GM12878 (cell line): ENCODE results near the gene SLC19A1. TPM values are rescaled to one million over a fixed set of nuclear protein-coding genes. Genes with fewer than 3 reads are reported as not detected.

ENCODE experiments used
- ATAC-seq: fragments of 200-7000 bp; cut with Tn5 transposase; 3 replicates; pipeline ENCODE4 v1.9.1; 2020; ENCODE audit warnings: mild to moderate bottlenecking, moderate library complexity
- BruUV-seq: library from RNA; stranded (reverse); fragments of 400-500 nt; replicated peaks from 2 replicates; lab custom pipeline; 2021; lab: Mats Ljungman, UMichigan
- CTCF ChIA-PET: fragments of 300-600 bp; sonication (Branson Sonifier 250); formaldehyde crosslinking; extraction: SDS; loops from one replicate; lab custom pipeline; 2021; ENCODE audit warnings: inconsistent platforms; lab: Yijun Ruan, JAX
- POLR2A ChIA-PET: fragments of 350-600 bp; formaldehyde crosslinking; extraction: SDS; loops from one replicate; lab custom pipeline; 2021; ENCODE audit warnings: inconsistent platforms; lab: Charles Lee
- RAD21 ChIA-PET: fragments of 300-600 bp; sonication (Branson Sonifier 250); formaldehyde crosslinking; loops from one replicate; lab custom pipeline; 2023; ENCODE audit warnings: antibody characterized with exemption; ENCODE audit not compliant: unreplicated experiment; lab: Charles Lee
- SMC1A ChIA-PET: fragments of 300-600 bp; sonication (Branson Sonifier 250); formaldehyde crosslinking; loops from one replicate; lab custom pipeline; 2023; ENCODE audit not compliant: unreplicated experiment, uncharacterized antibody; lab: Charles Lee
- DNase-seq: peaks from one replicate; pipeline ENCODE4 v3.0.0-alpha.2; 2011; ENCODE audit warnings: low read depth, low spot score
- FAIRE-seq: peaks from 3 replicates; lab custom pipeline; 2011; peaks lifted over from hg19 to GRCh38; lab: Jason Lieb, UNC
- H2AFZ ChIP-seq: 2 replicates; pipeline ENCODE4 v1.6.0; 2011; ENCODE audit warnings: low read depth, low read length, control low read depth; ENCODE audit not compliant: control insufficient read depth
- H3K27ac ChIP-seq: 2 replicates; pipeline ENCODE4 v1.5.1; 2011; ENCODE audit warnings: control low read depth; ENCODE audit not compliant: control insufficient read depth, insufficient read depth
- H3K27me3 ChIP-seq, 2 experiments: replicated peaks in 1 of 2; 2 replicates each; pipeline versions ENCODE4 v1.6.0 to v1.6.1; 2011; ENCODE audit warnings: low read length in 1 of 2; ENCODE audit not compliant: control insufficient read depth in 2 of 2, insufficient read depth in 2 of 2
- H3K36me3 ChIP-seq, 2 experiments: 2 replicates each; pipeline ENCODE4 v1.5.1; 2011; ENCODE audit warnings: low read length in 1 of 2; ENCODE audit not compliant: control insufficient read depth in 2 of 2, insufficient read depth in 2 of 2
- H3K4me1 ChIP-seq: 2 replicates; pipeline ENCODE4 v1.6.1; 2011; ENCODE audit warnings: mild to moderate bottlenecking, low read length, moderate library complexity, mixed read lengths; ENCODE audit not compliant: control insufficient read depth, insufficient read depth
- H3K4me2 ChIP-seq: 2 replicates; pipeline ENCODE4 v1.6.0; 2011; ENCODE audit warnings: control low read depth; ENCODE audit not compliant: control insufficient read depth, insufficient read depth
- H3K4me3 ChIP-seq: fragments of 200-600 bp; sonication (generic); 2 replicates; pipeline ENCODE4 v1.5.1; 2016
- H3K79me2 ChIP-seq: 2 replicates; pipeline ENCODE4 v1.6.0; 2011; ENCODE audit warnings: low read length; ENCODE audit not compliant: control insufficient read depth, insufficient read depth
- H3K9ac ChIP-seq: 2 replicates; pipeline ENCODE4 v1.8.0; 2011; ENCODE audit warnings: low read length, control low read depth, mixed read lengths; ENCODE audit not compliant: control insufficient read depth, insufficient read depth
- H3K9me3 ChIP-seq: replicated peaks from 3 replicates; pipeline ENCODE4 v1.5.1; 2011; ENCODE audit warnings: mild to moderate bottlenecking, low read length; ENCODE audit not compliant: control insufficient read depth, insufficient read depth
- H4K20me1 ChIP-seq: 2 replicates; pipeline ENCODE4 v1.6.0; 2011; ENCODE audit not compliant: control insufficient read depth, insufficient read depth
- BCL3 ChIP-seq: IDR thresholded peaks from 2 replicates; pipeline ENCODE4 v1.6.1; 2011; ENCODE audit warnings: borderline replicate concordance, low read depth, mild to moderate bottlenecking, moderate library complexity, low read length; ENCODE audit not compliant: insufficient read depth, poor library complexity, severe bottlenecking
- BMI1 ChIP-seq: fragments of 450-650 bp; IDR thresholded peaks from 2 replicates; pipeline ENCODE4 v1.6.1; 2016; ENCODE audit warnings: mild to moderate bottlenecking, moderate library complexity, borderline replicate concordance
- CHD2 ChIP-seq: IDR thresholded peaks from 2 replicates; pipeline ENCODE4 v1.6.1; 2011; ENCODE audit warnings: low read depth, low read length, improper control_type of control experiment, borderline replicate concordance
- RB1 ChIP-seq: fragments of 450-650 bp; formaldehyde crosslinking; IDR thresholded peaks from 2 replicates; pipeline ENCODE4 v1.6.1; 2017; ENCODE audit warnings: mild to moderate bottlenecking, borderline replicate concordance
- REST ChIP-seq: IDR thresholded peaks from 2 replicates; pipeline ENCODE4 v1.6.1; 2012; ENCODE audit warnings: mild to moderate bottlenecking, low read depth, low read length
- SMC3 ChIP-seq: IDR thresholded peaks from 2 replicates; pipeline ENCODE4 v1.6.1; 2011; ENCODE audit warnings: low read length, improper control_type of control experiment, borderline replicate concordance
- SPI1 ChIP-seq: IDR thresholded peaks from 2 replicates; pipeline ENCODE4 v1.6.1; 2011; ENCODE audit warnings: low read depth, mild to moderate bottlenecking, low read length, moderate library complexity, borderline replicate concordance; ENCODE audit not compliant: insufficient read depth
- STAT1 ChIP-seq: fragments of 450-650 bp; conservative IDR thresholded peaks from 2 replicates; pipeline ENCODE4 v1.6.1; 2014; ENCODE audit warnings: antibody characterized with exemption, mild to moderate bottlenecking
- TARDBP ChIP-seq: IDR thresholded peaks from 2 replicates; pipeline ENCODE4 v1.6.1; 2016; ENCODE audit warnings: borderline replicate concordance
- ZNF24 ChIP-seq: fragments of 450-650 bp; IDR thresholded peaks from 2 replicates; pipeline ENCODE4 v1.6.1; 2017; ENCODE audit warnings: antibody characterized with exemption, mild to moderate bottlenecking
- WGBS: methylation state at CpG from one replicate; pipeline ENCODE4 v1.1.6; 2016; ENCODE audit warnings: low lambda C conversion rate; ENCODE audit not compliant: insufficient replicate concordance, insufficient coverage; ENCODE audit errors: missing lambda C conversion rate; 5-methylcytosine and 5-hydroxymethylcytosine counted together
- in situ Hi-C: fragments of 300-500 bp; cut with MboI; formaldehyde crosslinking; loops from 9 replicates; pipeline ENCODE4 v1.14.3; 2018; ENCODE audit warnings: mixed read lengths
- intact Hi-C: fragments of 100-400 bp; cut with micrococcal nuclease; formaldehyde crosslinking; loops from one replicate; pipeline ENCODE4 v1.14.2; 2022; ENCODE audit not compliant: unreplicated experiment
- polyA plus RNA-seq, 11 experiments: library from polyadenylated mRNA; depleted of rRNA in 4 of 11; unstranded in 6 of 11; stranded (reverse) in 5 of 11; fragments of >200 nt; fragmentation: Nextera tagmentation in 4 of 11; fragmentation: Illumina TruSeq in 1 of 11; extraction: Ambion mirVana in 4 of 11; extraction: Trizol in 1 of 11; gene quantifications; 1 replicate in 1 of 11; 2 replicates in 10 of 11; pipeline versions ENCODE4 v1.2.1 to v1.2.3, GENCODE V29; 2011 to 2016; ENCODE audit warnings: inconsistent platforms in 2 of 11, missing spikeins in 2 of 11, low read depth in 1 of 11
- total RNA-seq, 4 experiments: library from RNA; depleted of rRNA in 3 of 4; stranded (reverse); fragments of >200 nt in 3 of 4; fragmentation: Illumina TruSeq in 1 of 4; extraction: Trizol in 1 of 4; gene quantifications; 2 replicates each; pipeline versions ENCODE4 v1.2.1 to v1.2.3, GENCODE V29; 2013 to 2021
- TF ChIP-seq, protein P1 (sequence below): IDR thresholded peaks from 2 replicates; pipeline ENCODE4 v1.6.1; 2011; ENCODE audit warnings: mild to moderate bottlenecking, low read depth, low read length, moderate library complexity; ENCODE audit not compliant: insufficient replicate concordance
- TF ChIP-seq, protein P2 (sequence below): fragments of 450-650 bp; IDR thresholded peaks from 2 replicates; pipeline ENCODE4 v1.6.1; 2017; ENCODE audit warnings: mild to moderate bottlenecking, low read depth, inconsistent platforms; ENCODE audit not compliant: poor library complexity, severe bottlenecking

Gene SLC19A1
- total and polyA plus RNA-seq, 10 of the 15 experiments (the other 5 are each of a cell fraction or from before 2014, with no cell fraction given): 0.42 to 49.7 (median 12.2) TPM

DNA sequence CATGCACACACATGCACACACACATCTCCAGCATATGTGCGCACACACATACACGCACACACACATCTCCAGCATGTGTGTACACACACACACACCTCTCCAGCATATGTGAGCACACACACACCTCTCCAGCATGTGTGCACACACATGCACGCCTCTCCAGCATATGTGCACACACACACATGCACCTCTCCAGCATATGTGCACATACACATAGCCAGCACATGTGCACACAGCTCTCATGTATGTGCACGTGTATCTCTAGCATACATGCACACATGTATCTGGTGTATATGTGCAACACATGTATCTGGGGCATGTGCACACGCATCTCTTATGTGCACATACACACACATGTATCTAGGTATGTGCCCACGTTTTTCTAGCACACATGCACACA lies 57.9 kb downstream of the SLC19A1 start (continued):
- TF ChIP-seq RB1 (no peak), TARDBP (no peak), ZNF24 (no peak)
- TF ChIP-seq, all 136 proteins: peak for 0

- intact Hi-C loops: no loop called here
- Histone ChIP-seq H3K4me2 (0 out of 2 replicates have a peak overlapping the region, but pooled peaks have one; percentile 25), H4K20me1 (no peaks in the 10 kb centered on the region)
- DNase-seq: no peak
- CTCF ChIA-PET: no interaction called here
- no peak for FAIRE-seq
- TF ChIP-seq SPI1 (peak; percentile 74; the same call in 1 of the 2 replicates), BMI1 (no peak), SMC3 (no peak), REST (no peak), STAT1 (no peak), CHD2 (no peak), BCL3 (no peak)
- TF ChIP-seq, protein P1, sequence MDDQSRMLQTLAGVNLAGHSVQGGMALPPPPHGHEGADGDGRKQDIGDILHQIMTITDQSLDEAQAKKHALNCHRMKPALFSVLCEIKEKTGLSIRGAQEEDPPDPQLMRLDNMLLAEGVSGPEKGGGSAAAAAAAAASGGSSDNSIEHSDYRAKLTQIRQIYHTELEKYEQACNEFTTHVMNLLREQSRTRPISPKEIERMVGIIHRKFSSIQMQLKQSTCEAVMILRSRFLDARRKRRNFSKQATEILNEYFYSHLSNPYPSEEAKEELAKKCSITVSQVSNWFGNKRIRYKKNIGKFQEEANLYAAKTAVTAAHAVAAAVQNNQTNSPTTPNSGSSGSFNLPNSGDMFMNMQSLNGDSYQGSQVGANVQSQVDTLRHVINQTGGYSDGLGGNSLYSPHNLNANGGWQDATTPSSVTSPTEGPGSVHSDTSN: no peak
- TF ChIP-seq, protein P2, sequence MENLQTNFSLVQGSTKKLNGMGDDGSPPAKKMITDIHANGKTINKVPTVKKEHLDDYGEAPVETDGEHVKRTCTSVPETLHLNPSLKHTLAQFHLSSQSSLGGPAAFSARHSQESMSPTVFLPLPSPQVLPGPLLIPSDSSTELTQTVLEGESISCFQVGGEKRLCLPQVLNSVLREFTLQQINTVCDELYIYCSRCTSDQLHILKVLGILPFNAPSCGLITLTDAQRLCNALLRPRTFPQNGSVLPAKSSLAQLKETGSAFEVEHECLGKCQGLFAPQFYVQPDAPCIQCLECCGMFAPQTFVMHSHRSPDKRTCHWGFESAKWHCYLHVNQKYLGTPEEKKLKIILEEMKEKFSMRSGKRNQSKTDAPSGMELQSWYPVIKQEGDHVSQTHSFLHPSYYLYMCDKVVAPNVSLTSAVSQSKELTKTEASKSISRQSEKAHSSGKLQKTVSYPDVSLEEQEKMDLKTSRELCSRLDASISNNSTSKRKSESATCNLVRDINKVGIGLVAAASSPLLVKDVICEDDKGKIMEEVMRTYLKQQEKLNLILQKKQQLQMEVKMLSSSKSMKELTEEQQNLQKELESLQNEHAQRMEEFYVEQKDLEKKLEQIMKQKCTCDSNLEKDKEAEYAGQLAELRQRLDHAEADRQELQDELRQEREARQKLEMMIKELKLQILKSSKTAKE: no peak
- TF ChIP-seq, all 136 proteins: peak for 1
- no peaks in the 10 kb centered on the region for H3K36me3 ChIP-seq
- no peaks in the 10 kb centered on the region for H3K27me3 ChIP-seq
- WGBS: 16% methylated on average over 40 of the region's 40 CpGs
- H3K9ac ChIP-seq: no peak overlapping the region
- BruUV-seq: no TSS peak
- H2AFZ ChIP-seq: no peak overlapping the region
- no peak overlapping the region for H3K27ac ChIP-seq
- SMC1A ChIA-PET: no interaction called here
- no peaks in the 10 kb centered on the region for H3K9me3 ChIP-seq
- H3K79me2 ChIP-seq: no peaks in the 10 kb centered on the region
- in situ Hi-C loops: no loop called here
- peaks cover 3% of the 10 kb centered on the region; the same call in 1 of the 2 replicates for H3K4me1 ChIP-seq
- POLR2A ChIA-PET: no interaction called here
- H3K4me3 ChIP-seq: no peak overlapping the region
- ATAC-seq: peak; percentile 46
- RAD21 ChIA-PET: no interaction called here
These were observed 59.1 kb downstream of the SLC19A1 start for GRCh38 chr21:45482899-45483821.
